COR-L47 (cell line): ENCODE measurements around the gene CCSER1.
"Not testable (repeated sequence)": the region's sequence is repeated elsewhere in the genome, so short reads cannot be mapped to it uniquely, and the experiment has no call there.

Source experiments
- DNase-seq: peaks from one replicate; lab custom pipeline; 2025; lab: John Stamatoyannopoulos, UW

Gene CCSER1

GRCh38 chr4:90445380-90445779 is 318.2 kb downstream of the CCSER1 start:
- DNase-seq, result no peak

GRCh38 chr4:90449626-90450025 is 322.4 kb downstream of the CCSER1 start:
- no peak for DNase-seq

- no peak for DNase-seq
Measured at GRCh38 chr4:90456891-90457290, 329.7 kb downstream of the CCSER1 start.

GRCh38 chr4:90457817-90458216 is 330.6 kb downstream of the CCSER1 start:
- no peak for DNase-seq

GRCh38 chr4:90458576-90458975 is 331.4 kb downstream of the CCSER1 start:
- DNase-seq, result no peak

GRCh38 chr4:90474484-90474883 is 347.3 kb downstream of the CCSER1 start:
- DNase-seq, result no peak

- no peak for DNase-seq
Measured at GRCh38 chr4:90476019-90476418, 348.8 kb downstream of the CCSER1 start.

GRCh38 chr4:90476586-90476985 is 349.4 kb downstream of the CCSER1 start:
- DNase-seq, result no peak

- not testable (repeated sequence) for DNase-seq
Measured at GRCh38 chr4:90484894-90485293, 357.7 kb downstream of the CCSER1 start.

- DNase-seq, result no peak
Measured at GRCh38 chr4:90486346-90486745, 359.2 kb downstream of the CCSER1 start.

GRCh38 chr4:90495211-90495610 is 368.0 kb downstream of the CCSER1 start:
- DNase-seq, result no peak

GRCh38 chr4:90495936-90496335 is 368.7 kb downstream of the CCSER1 start:
- no peak for DNase-seq

GRCh38 chr4:90498175-90498574 is 371.0 kb downstream of the CCSER1 start:
- DNase-seq, result no peak

GRCh38 chr4:90503677-90504076 is 376.5 kb downstream of the CCSER1 start:
- no peak for DNase-seq

GRCh38 chr4:90515191-90515590 is 388.0 kb downstream of the CCSER1 start:
- no peak for DNase-seq

GRCh38 chr4:90528551-90528950 is 401.4 kb downstream of the CCSER1 start:
- no peak for DNase-seq

- peak; percentile 77 for DNase-seq
Measured at GRCh38 chr4:90536408-90536807, 409.2 kb downstream of the CCSER1 start.

- no peak for DNase-seq
Measured at GRCh38 chr4:90537491-90537890, 410.3 kb downstream of the CCSER1 start.

GRCh38 chr4:90540536-90540935 is 413.3 kb downstream of the CCSER1 start:
- no peak for DNase-seq

- DNase-seq, result peak; percentile 41
Measured at GRCh38 chr4:90542216-90542615, 415.0 kb downstream of the CCSER1 start.

- peak; percentile 10 for DNase-seq
Measured at GRCh38 chr4:90543419-90544170, 416.4 kb downstream of the CCSER1 start.

- DNase-seq, result no peak
Measured at GRCh38 chr4:90544532-90545045, 417.4 kb downstream of the CCSER1 start.

- no peak for DNase-seq
Measured at GRCh38 chr4:90545380-90545779, 418.2 kb downstream of the CCSER1 start.

- no peak for DNase-seq
Measured at GRCh38 chr4:90546114-90546513, 418.9 kb downstream of the CCSER1 start.
